GM23248 (cell line): ENCODE results near the gene DAB1. TPM values are rescaled to one million over a fixed set of nuclear protein-coding genes. Genes with fewer than 3 reads are reported as not detected.

ENCODE experiments used
- DNase-seq: peaks from one replicate; pipeline ENCODE4 v3.0.0-alpha.2; 2015
- H2AFZ ChIP-seq: fragments of 200-600 bp; sonication (generic); 2 replicates; pipeline ENCODE4 v1.6.1; 2016; ENCODE audit warnings: antibody characterized with exemption
- H3F3A ChIP-seq: fragments of 200-600 bp; sonication (generic); 2 replicates; pipeline ENCODE4 v1.6.1; 2016; ENCODE audit warnings: mild to moderate bottlenecking, antibody characterized with exemption, mixed run types; ENCODE audit not compliant: insufficient read depth
- H3K27ac ChIP-seq: fragments of 200-600 bp; sonication (generic); 2 replicates; pipeline ENCODE4 v1.5.1; 2016; ENCODE audit warnings: mild to moderate bottlenecking
- H3K27me3 ChIP-seq: fragments of 200-600 bp; sonication (generic); replicated peaks from 2 replicates; pipeline ENCODE4 v1.6.1; 2016; ENCODE audit warnings: mild to moderate bottlenecking; ENCODE audit not compliant: insufficient read depth
- H3K36me3 ChIP-seq: fragments of 200-600 bp; sonication (generic); 2 replicates; pipeline ENCODE4 v1.6.1; 2016; ENCODE audit warnings: low read depth, mild to moderate bottlenecking
- H3K4me1 ChIP-seq: fragments of 200-600 bp; sonication (generic); 2 replicates; pipeline ENCODE4 v1.6.1; 2016; ENCODE audit warnings: mild to moderate bottlenecking; ENCODE audit not compliant: insufficient read depth
- H3K4me2 ChIP-seq: fragments of 200-600 bp; sonication (generic); one replicate; pipeline ENCODE4 v1.6.1; 2016; ENCODE audit warnings: mild to moderate bottlenecking; ENCODE audit not compliant: unreplicated experiment
- H3K4me3 ChIP-seq: fragments of 200-600 bp; sonication (generic); 2 replicates; pipeline ENCODE4 v1.5.1; 2016; ENCODE audit warnings: mild to moderate bottlenecking
- H3K79me2 ChIP-seq: fragments of 200-600 bp; sonication (generic); 2 replicates; pipeline ENCODE4 v1.6.1; 2016; ENCODE audit warnings: mild to moderate bottlenecking; ENCODE audit not compliant: insufficient read depth
- H3K9ac ChIP-seq: fragments of 200-600 bp; sonication (generic); 2 replicates; pipeline ENCODE4 v1.6.1; 2016; ENCODE audit warnings: mild to moderate bottlenecking
- H3K9me2 ChIP-seq: fragments of 200-600 bp; sonication (generic); 2 replicates; pipeline ENCODE4 v1.6.1; 2016; ENCODE audit warnings: mixed run types, mild to moderate bottlenecking, moderate library complexity; ENCODE audit not compliant: insufficient read depth
- H3K9me3 ChIP-seq: fragments of 200-600 bp; sonication (generic); one replicate; pipeline ENCODE4 v1.6.1; 2017; ENCODE audit warnings: low read depth
- H4K20me1 ChIP-seq: fragments of 200-600 bp; sonication (generic); 2 replicates; pipeline ENCODE4 v1.6.0; 2016; ENCODE audit not compliant: insufficient read depth
- EZH2 ChIP-seq: fragments of 200-600 bp; sonication (generic); IDR thresholded peaks from 2 replicates; pipeline ENCODE4 v1.6.1; 2018; ENCODE audit warnings: antibody characterized with exemption, mild to moderate bottlenecking; ENCODE audit not compliant: insufficient read depth, poor library complexity, severe bottlenecking
- EZH2phosphoT487 ChIP-seq: fragments of 200-600 bp; sonication (generic); IDR thresholded peaks from 2 replicates; pipeline ENCODE4 v1.6.1; 2018; ENCODE audit warnings: antibody characterized with exemption, moderate library complexity, mild to moderate bottlenecking, low read depth; ENCODE audit not compliant: insufficient read depth
- WGBS, 2 experiments: methylation state at CpG; one replicate each; pipeline ENCODE4 v1.1.6; 2015 to 2017; ENCODE audit warnings: low lambda C conversion rate in 2 of 2, low coverage in 1 of 2; ENCODE audit errors: missing lambda C conversion rate in 2 of 2; 5-methylcytosine and 5-hydroxymethylcytosine counted together
- in situ Hi-C: fragments of 300-500 bp; cut with MboI; formaldehyde crosslinking; loops from 2 replicates; pipeline ENCODE4 v1.15.0; 2020
- polyA plus RNA-seq: library from polyadenylated mRNA; unstranded; fragments of >200 nt; fragmentation: Nextera tagmentation; extraction: Ambion mirVana; gene quantifications from 2 replicates; pipeline ENCODE4 v1.2.1, GENCODE V29; 2016
- total RNA-seq: library from RNA; depleted of rRNA; stranded (reverse); fragments of >200 nt; shearing (Covaris generic); gene quantifications from 2 replicates; pipeline ENCODE4 v1.2.3, GENCODE V29; 2014

The DAB1 gene
- total and polyA plus RNA-seq, 2 experiments from 2014 or later, result 0.11 to 0.39 TPM

GRCh38 chr1:57289781-57290180 lies 134.1 kb downstream of the DAB1 start:
- H3K9me3 ChIP-seq, result no peaks in the 10 kb centered on the region
- H3K79me2 ChIP-seq, result no peaks in the 10 kb centered on the region
- H2AFZ ChIP-seq, result no peak overlapping the region
- H3K9me2 ChIP-seq, result no peaks in the 10 kb centered on the region
- H3K4me2 ChIP-seq, result no peak overlapping the region
- no peaks in the 10 kb centered on the region for H3K36me3 ChIP-seq
- H3K27ac ChIP-seq, result no peak overlapping the region
- H3F3A ChIP-seq, result no peaks in the 10 kb centered on the region
- H3K4me3 ChIP-seq, result no peak overlapping the region
- in situ Hi-C loops, result no loop called here
- TF ChIP-seq EZH2, result no peak
- TF ChIP-seq EZH2phosphoT487, result no peak
- peaks cover 7% of the 10 kb centered on the region; the same call in 1 of the 2 replicates for H3K27me3 ChIP-seq
- no peaks in the 10 kb centered on the region for H3K4me1 ChIP-seq
- no peaks in the 10 kb centered on the region for H4K20me1 ChIP-seq
- no peak overlapping the region for H3K9ac ChIP-seq
- WGBS, 2 experiments, result 5 to 17% methylated on average over 2 of the region's 2 CpGs
- no peak for DNase-seq

- TF ChIP-seq EZH2 (no peak), EZH2phosphoT487 (no peak)
- H3K9ac ChIP-seq, result no peak overlapping the region
- H3F3A ChIP-seq, result no peaks in the 10 kb centered on the region
- 22 to 23% methylated on average over 2 of the region's 2 CpGs for WGBS, 2 experiments
- H4K20me1 ChIP-seq, result no peaks in the 10 kb centered on the region
- H3K4me2 ChIP-seq, result no peak overlapping the region
- H3K27me3 ChIP-seq, result peaks cover 7% of the 10 kb centered on the region
- H3K9me3 ChIP-seq, result no peaks in the 10 kb centered on the region
- no peaks in the 10 kb centered on the region for H3K4me1 ChIP-seq
- H3K79me2 ChIP-seq, result no peaks in the 10 kb centered on the region
- no peak for DNase-seq
- no peak overlapping the region for H3K27ac ChIP-seq
- no peak overlapping the region for H2AFZ ChIP-seq
- H3K36me3 ChIP-seq, result no peaks in the 10 kb centered on the region
- no peaks in the 10 kb centered on the region for H3K9me2 ChIP-seq
- in situ Hi-C loops, result no loop called here
- H3K4me3 ChIP-seq, result no peak overlapping the region
Measured at GRCh38 chr1:57285992-57286391, 137.9 kb downstream of the DAB1 start.

GRCh38 chr1:57282411-57282810 lies 141.4 kb downstream of the DAB1 start:
- H3K9ac ChIP-seq, result no peak overlapping the region
- no peaks in the 10 kb centered on the region for H4K20me1 ChIP-seq
- no peak for TF ChIP-seq EZH2phosphoT487
- TF ChIP-seq EZH2, result no peak
- 30 to 44% methylated on average over 2 of the region's 2 CpGs for WGBS, 2 experiments
- no peaks in the 10 kb centered on the region for H3K36me3 ChIP-seq
- no peaks in the 10 kb centered on the region for H3K9me2 ChIP-seq
- H3K79me2 ChIP-seq, result no peaks in the 10 kb centered on the region
- H3K27ac ChIP-seq, result no peak overlapping the region
- H3F3A ChIP-seq, result no peaks in the 10 kb centered on the region
- no peak overlapping the region for H2AFZ ChIP-seq
- H3K4me1 ChIP-seq, result no peaks in the 10 kb centered on the region
- DNase-seq, result no peak
- H3K4me2 ChIP-seq, result no peak overlapping the region
- in situ Hi-C loops, result no loop called here
- H3K9me3 ChIP-seq, result no peaks in the 10 kb centered on the region
- H3K4me3 ChIP-seq, result no peak overlapping the region
- H3K27me3 ChIP-seq, result peaks cover 13% of the 10 kb centered on the region

- 31 to 38% methylated on average over 5 of the region's 5 CpGs for WGBS, 2 experiments
- no peak overlapping the region for H3K27ac ChIP-seq
Measured at GRCh38 chr1:57281324-57281723, 142.5 kb downstream of the DAB1 start.

More at GRCh38 chr1:57281324-57281723, 142.5 kb downstream of the DAB1 start:
- Histone ChIP-seq H3K9me2 (no peaks in the 10 kb centered on the region), H3K9me3 (no peaks in the 10 kb centered on the region), H3K36me3 (no peaks in the 10 kb centered on the region), H3K4me2 (no peak overlapping the region), H4K20me1 (no peaks in the 10 kb centered on the region), H3K79me2 (no peaks in the 10 kb centered on the region), H3K4me3 (no peak overlapping the region), H3F3A (no peaks in the 10 kb centered on the region), H3K9ac (no peak overlapping the region), H3K27me3 (peaks cover 19% of the 10 kb centered on the region), H3K4me1 (no peaks in the 10 kb centered on the region), H2AFZ (no peak overlapping the region)
- in situ Hi-C loops, result no loop called here
- DNase-seq, result no peak
- TF ChIP-seq EZH2phosphoT487 (no peak), EZH2 (no peak)
